ENCODE measurements around the gene CABP7. TPM values are rescaled to one million over a fixed set of nuclear protein-coding genes. Genes with fewer than 3 reads are reported as not detected.

Gene CABP7
- total RNA-seq, 4 donors from 2014 or later: 0.73 to 1.0 TPM; not detected in 2

GRCh38 chr22:29737251-29738117 lies 17.7 kb downstream of the CABP7 start:
- 83 to 88% methylated on average over 22 of the region's 22 CpGs for whole genome bisulfite sequencing, 2 donors
- no peak overlapping the region for H3K27ac ChIP-seq
- peaks cover 0 to 4% of the 10 kb centered on the region in 2 donors for H3K4me1 ChIP-seq
- peak; percentile 44 to 66 for DNase-seq
- peaks cover 0 to 4% of the 10 kb centered on the region in 2 donors for H3K36me3 ChIP-seq
- intact Hi-C loops (cut with DNase I): no loop called here
- H3K27me3 ChIP-seq: no peaks in the 10 kb centered on the region
- H3K9me3 ChIP-seq: no peaks in the 10 kb centered on the region
- no peak overlapping the region for H3K4me3 ChIP-seq (replicated peaks in 1 of 3)
- TF ChIP-seq POLR2A (IDR thresholded peaks at IDR 0.05) (no peak), CTCF (IDR thresholded peaks at IDR 0.05) (no peak)

DNA sequence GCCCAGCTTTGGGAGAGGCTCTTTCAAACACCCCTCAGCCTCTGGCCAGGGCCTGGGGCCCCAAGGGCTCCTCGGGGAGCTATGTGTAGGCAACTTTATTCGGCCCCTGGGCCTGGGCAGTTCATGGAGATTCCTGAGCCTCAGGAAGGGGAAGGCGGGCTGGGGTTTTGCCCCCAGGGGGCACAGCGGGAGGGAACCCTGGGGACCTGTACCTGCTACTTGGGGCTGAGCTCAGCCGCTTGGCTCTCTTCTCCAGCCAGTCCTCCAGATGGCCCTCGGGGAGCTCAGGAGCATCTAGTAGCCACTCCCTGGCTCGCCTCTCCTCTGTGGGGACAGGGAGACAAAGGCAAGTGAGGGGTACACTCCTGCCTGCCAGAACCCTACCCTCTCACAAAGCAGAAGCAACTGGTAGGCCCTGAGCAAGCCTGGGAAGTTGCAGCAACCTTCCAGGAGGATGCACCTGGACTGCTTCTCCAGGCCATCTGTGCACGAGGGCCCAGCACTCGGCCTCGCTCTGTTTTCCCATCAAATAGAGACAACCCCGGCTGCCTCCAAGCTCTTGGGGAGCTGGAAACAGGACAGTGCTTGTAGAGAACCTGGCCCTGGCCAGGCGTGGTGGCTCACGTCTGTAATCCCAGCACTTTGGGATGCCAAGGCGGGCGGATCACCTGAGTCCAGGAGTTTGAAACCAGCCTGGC lies 18.5 kb downstream of the CABP7 start:
- H3K4me3 ChIP-seq (replicated peaks in 1 of 3): no peak overlapping the region
- no peak overlapping the region for H3K27ac ChIP-seq
- H3K9me3 ChIP-seq: no peaks in the 10 kb centered on the region
- peaks cover 0 to 4% of the 10 kb centered on the region in 2 donors for H3K4me1 ChIP-seq
- peaks cover 0 to 4% of the 10 kb centered on the region in 2 donors for H3K36me3 ChIP-seq
- 80 to 97% methylated on average over 14 to 15 of the region's 15 CpGs for WGBS, 2 donors
- H3K27me3 ChIP-seq: no peaks in the 10 kb centered on the region
- intact Hi-C loops (cut with DNase I): no loop called here
- no peak for TF ChIP-seq CTCF (IDR thresholded peaks at IDR 0.05)
- no peak for TF ChIP-seq POLR2A (IDR thresholded peaks at IDR 0.05)
- DNase-seq: no peak

- Histone ChIP-seq H3K4me1 (peaks cover 0 to 5% of the 10 kb centered on the region in 2 donors), H3K27ac (no peak overlapping the region), H3K4me3 (replicated peaks in 1 of 3) (no peak overlapping the region), H3K9me3 (no peaks in the 10 kb centered on the region), H3K36me3 (peaks cover 0 to 4% of the 10 kb centered on the region in 2 donors), H3K27me3 (no peaks in the 10 kb centered on the region)
- no peak for DNase-seq
- 94 to 96% methylated on average over 6 to 14 of the region's 17 CpGs for WGBS, 2 donors
- intact Hi-C loops (cut with DNase I): no loop called here
- TF ChIP-seq POLR2A (IDR thresholded peaks at IDR 0.05) (no peak), CTCF (IDR thresholded peaks at IDR 0.05) (no peak)
These were observed 19.6 kb downstream of the CABP7 start for GRCh38 chr22:29739346-29739875.

- intact Hi-C loops (cut with DNase I): no loop called here
- H3K9me3 ChIP-seq: no peaks in the 10 kb centered on the region
- H3K4me1 ChIP-seq: peaks cover 0 to 12% of the 10 kb centered on the region in 2 donors
- no peak overlapping the region for H3K4me3 ChIP-seq (replicated peaks in 1 of 3)
- DNase-seq: no peak
- no peak overlapping the region for H3K27ac ChIP-seq
- peaks cover 0 to 4% of the 10 kb centered on the region in 2 donors for H3K36me3 ChIP-seq
- WGBS, 2 donors: 100% methylated on average over 1 to 2 of the region's 5 CpGs
- no peak for TF ChIP-seq CTCF (IDR thresholded peaks at IDR 0.05)
- no peak for TF ChIP-seq POLR2A (IDR thresholded peaks at IDR 0.05)
- H3K27me3 ChIP-seq: no peaks in the 10 kb centered on the region
These were observed 20.4 kb downstream of the CABP7 start for GRCh38 chr22:29740216-29740615.

Data from thyroid gland (tissue), 4 donors.